Stimulated activated CD4-positive, alpha-beta T cell treated with anti-CD3 and anti-CD28 coated beads, TNF-alpha, amount 100 ng/mL, for 24 hours (primary cell): ENCODE data around the gene LRMDA.

Source experiments
- DNase-seq, 3 experiments: peaks; one replicate each; pipeline ENCODE4 v3.0.0-alpha.2; 2020; ENCODE audit warnings: low read depth in 3 of 3

Gene LRMDA

DNA sequence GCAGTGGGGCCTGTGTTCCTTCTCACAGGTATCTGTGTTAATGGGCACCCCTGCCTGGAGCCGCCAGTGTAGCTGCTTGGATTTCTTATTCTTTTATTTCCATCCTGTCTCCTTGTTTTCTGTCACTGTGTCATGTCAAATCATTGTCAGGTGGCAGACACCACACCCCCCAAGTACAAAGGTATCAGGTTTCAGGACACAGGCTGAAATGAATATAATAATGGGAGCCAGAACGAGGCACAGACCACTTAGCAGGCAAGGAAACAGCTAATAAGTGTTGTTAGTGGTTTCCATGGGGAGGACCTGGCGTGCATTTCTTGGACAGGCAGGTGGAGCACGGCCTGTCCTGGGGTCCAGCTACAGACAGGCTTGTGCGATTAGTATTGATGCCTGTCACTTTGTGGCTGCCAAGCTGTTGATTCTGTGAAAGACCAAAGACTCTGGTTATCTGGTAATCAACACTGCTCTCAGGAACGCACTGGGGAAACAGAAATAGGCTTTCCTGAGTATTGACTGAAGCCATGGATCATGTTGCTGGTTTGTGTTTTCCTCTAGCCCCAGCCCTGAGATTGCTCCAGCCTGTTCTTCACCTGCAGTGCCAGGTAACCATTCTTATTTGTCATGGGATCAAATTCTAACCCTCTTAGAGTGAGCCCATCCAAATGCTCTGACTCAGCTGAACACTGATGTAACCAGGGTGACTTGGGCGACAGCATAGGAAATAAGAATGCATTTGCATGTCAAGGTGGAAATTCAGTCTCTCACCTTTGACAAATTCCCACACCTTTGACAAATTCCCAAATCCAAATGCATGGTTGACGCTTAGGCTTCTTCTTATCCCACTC lies 1002.0 kb downstream of the LRMDA start:
- DNase-seq, result no peak

DNA sequence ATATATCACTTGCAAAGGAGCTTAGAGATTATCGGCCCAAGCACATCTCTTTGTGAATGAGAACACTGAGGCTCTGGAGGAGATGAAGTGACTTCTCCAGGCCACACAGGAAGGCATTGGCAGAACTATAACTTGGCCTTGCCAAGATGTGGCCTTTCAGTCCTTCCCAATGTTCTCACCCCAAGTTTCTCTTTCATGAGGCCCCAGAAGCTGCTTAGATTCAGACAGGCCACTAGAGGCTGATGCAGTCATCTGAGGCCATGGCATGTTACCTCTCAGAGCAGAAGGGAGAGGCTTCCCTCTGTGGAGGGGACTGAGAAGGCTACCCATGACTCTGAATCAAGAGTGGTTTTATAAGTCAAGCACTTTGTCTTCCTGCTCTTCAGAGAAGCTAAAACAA lies 1003.7 kb downstream of the LRMDA start:
- DNase-seq, result no peak

DNA sequence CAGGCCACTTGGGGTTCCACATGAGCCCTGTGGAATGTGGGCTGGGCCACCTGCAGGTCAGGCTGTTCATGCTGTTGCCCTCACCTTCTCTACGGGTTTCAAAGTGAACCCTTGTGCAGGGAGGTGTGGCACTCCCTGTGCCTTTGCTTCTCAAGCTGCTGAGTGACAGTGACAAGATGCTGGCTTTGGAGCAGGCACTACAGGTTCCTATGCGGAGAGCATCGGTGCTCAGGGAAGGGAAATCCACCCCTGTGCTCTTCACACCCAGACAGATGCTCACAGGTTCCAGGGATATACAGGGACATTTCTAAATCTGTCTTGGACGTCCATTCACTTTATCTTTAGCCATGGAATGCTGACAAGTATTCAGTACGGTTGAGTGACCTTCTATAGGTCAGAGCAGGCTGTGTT lies 1005.0 kb downstream of the LRMDA start:
- DNase-seq, result no peak

DNA sequence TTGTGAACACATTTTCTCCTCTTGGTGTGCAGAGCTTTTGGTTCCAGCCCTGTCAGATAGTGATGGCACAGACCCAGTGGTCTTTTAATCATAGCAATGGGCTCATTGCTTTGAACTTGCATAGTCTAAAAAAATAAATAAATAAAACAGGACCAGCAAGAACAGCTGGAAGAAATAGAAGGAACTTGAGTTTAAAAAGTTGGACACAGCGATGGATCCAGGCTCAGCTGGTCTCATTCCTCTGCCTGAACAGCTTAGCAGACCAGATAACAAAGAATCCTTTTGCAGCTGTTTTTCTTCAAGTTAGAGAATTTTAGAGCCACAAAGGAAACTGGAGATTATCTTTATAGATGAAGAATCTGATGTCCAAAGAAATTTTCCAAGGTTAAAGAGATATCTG lies 1005.6 kb downstream of the LRMDA start:
- no peak for DNase-seq

DNA sequence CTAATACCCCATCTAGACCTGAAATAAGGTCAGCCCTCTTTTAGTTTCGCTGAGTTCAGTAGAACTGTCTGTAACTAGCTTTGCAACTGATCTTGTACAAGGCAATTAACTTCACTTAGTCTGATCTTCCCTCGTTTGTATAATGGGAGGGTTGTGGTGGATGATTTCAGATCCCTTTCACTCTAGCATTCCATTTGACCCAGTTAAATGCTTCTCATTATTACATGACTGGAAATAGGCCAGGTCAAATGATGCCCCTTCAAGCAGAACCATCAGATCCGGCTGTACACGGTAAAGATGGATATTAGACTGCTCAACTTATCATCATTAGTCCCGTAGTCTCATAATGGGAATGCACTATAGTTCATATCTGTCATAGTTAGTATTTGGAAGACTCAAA lies 1009.0 kb downstream of the LRMDA start:
- DNase-seq, result no peak

DNA sequence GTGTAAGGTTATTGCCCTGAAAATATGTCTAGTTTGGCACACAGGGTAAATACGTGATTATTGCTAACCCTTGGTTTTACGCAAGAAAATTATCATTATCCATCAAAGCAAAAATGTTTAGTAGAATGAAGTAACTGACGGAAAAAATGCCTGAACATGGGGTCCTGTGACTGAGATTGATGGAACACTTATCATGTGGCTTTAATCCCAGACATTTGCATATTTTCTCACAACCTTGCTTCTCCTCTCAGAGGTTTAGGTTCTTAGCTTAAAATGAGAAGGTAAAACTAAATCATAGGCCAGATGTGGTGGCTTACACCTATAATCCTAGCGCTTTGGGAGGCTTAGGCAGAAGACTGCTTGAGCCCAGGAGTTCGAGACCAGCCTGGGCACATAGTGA lies 1010.7 kb downstream of the LRMDA start:
- no peak for DNase-seq

DNA sequence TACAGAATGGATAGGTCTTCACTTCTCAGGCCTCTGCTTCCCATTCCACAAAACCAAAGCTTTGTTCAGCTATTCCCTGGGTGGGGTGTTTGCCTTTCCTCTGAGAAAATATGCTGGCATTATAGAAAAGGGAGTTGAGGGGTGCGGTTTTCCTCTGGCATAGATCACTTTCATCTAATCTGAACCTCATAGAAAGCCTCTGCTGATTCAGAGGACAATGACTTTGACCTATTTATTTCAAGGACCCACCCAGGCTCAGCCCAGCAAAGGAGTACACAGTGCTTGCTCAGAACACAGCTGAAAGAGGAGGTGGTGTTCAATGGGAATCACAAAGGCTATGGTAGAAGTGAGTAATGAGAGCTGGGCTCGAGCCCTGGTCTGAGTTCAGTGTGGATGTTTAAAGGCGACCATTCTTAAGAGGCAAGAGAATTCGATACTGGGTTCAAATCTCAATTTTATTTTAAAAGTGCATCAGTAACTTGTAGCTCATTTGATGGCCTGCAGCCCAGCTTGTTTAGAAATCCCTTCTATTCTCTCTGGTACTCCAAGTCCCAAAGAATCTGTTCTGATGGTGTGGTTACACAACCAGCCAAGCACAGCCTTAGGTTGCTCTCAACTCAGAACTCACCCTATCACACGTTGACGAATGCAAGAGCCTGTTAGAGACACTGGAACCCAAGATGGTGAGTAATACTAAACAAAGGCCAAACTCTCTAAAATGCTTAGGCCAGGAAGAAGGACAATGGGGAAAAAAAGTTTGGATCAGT lies 1012.8 kb downstream of the LRMDA start:
- no peak for DNase-seq

DNA sequence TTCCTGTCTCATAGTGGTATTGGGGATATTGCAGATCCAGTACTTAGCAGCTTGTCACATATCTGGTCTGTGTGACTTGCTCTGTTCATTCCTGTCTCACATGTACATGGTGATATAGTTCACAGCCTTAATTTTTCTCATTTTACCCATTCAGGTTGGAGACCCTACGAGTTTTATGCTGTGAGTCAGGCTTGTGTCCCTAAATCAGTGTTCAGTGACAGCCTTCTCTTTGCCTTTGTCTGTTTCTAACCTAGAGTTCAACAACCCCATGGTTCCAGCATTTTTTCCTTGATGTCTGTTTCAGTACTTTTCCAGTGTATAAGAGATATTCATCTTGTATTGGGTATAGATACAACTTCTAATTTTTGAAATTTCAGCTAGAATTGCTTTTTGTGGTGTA lies 1016.2 kb downstream of the LRMDA start:
- DNase-seq, result no peak

DNA sequence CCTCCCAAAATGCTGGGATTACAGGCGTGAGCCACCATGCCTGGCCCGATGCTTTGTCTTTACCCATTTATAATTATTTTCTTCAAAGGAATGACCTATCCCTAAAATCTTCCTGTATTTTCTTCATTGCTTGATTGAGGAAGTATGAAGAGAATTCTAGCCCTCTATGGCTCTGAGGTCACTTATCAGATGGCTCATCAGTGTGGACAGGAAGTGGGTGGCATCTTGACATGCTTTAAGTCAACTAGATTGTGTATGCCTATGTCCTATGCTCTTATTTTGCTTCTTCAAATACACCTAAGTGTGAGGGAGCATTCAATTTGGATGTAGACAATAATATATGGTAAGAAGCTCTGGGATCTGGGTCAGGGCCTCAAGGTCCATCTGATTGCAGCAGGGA lies 1020.5 kb downstream of the LRMDA start:
- no peak for DNase-seq

DNA sequence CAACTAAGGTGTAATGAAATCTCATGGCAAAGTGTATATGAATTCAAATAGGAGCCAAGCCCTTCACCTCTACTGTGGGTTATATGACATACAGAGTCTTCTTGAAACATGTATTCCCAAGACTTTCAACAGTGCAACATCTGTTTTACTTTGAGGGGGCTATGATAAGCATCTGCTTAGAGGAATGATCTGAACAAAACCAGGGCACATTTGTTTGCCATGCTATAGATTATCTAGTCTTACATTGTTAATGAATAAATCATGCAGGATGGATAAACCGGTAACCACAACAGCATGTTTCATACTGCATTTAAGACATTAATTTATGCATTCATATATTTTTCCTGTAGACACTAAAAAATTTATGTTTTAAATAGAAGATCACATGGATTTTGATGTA lies 1021.9 kb downstream of the LRMDA start:
- DNase-seq, result no peak

DNA sequence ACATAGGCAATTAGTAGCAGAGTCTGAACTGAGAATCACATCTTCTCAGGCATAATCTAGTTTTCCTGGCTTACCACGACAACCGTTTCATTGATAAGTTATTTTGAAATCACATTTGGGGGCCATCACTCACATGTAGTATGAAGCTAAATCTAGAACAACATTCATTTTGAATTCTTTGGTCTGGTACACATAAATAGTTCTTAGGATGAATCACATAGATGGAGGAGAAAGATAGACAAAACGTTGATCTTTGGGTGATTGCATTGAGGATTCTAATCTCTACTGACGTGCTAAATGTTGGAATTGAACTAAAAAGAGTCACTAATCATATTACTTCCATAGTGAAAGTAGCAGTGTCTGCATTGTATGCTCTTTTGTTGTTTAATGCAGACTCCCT lies 1022.6 kb downstream of the LRMDA start:
- DNase-seq, result no peak

DNA sequence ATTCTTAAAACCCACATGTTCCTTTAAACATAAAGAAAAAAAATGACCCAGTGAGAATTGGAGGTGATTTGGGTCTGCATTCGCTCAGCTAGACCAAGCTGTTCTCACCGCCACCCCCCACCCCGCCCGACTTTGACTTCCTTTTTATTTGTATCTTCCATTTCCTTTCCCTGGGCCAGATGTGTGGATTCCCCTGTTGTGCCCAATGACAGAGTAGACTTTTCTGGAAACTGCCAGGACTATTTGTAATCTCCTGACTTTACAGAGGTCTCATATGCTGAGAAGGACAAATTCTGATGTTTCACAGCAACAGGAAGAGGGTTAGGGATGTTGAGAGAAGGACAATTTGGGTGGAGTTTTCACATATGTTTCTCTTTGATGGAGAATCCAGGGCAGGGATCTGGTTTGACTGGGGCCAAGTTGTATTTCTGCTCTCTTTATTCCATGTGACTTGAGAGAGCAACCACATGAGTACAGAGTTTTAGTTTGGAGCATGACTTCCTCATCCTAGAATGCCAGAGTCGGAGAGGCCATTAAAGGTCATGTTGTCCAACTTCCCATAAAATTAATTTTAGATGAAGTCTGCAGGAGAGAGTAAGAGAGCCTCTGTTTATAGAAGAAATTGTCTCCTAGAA lies 1023.2 kb downstream of the LRMDA start:
- DNase-seq, result no peak

DNA sequence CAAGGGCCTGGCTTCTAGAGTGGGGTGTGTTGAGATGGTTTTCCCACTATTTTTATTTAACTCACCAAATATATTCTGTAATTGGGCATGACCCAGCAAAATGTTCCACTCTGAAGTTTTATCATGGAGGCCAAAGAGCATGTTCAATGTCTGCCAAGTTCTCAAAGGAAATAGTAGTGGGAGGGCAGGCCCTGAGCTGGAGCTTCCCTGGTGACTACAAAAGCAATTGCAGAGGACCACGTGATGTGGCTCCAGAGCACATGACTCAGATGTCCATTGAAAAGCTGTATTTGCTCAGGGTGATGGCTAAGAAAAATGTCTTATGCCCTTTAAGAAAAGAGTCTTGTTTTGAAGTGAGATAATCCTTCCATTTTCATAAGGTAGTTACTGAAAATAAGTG lies 1024.8 kb downstream of the LRMDA start:
- DNase-seq, result no peak

DNA sequence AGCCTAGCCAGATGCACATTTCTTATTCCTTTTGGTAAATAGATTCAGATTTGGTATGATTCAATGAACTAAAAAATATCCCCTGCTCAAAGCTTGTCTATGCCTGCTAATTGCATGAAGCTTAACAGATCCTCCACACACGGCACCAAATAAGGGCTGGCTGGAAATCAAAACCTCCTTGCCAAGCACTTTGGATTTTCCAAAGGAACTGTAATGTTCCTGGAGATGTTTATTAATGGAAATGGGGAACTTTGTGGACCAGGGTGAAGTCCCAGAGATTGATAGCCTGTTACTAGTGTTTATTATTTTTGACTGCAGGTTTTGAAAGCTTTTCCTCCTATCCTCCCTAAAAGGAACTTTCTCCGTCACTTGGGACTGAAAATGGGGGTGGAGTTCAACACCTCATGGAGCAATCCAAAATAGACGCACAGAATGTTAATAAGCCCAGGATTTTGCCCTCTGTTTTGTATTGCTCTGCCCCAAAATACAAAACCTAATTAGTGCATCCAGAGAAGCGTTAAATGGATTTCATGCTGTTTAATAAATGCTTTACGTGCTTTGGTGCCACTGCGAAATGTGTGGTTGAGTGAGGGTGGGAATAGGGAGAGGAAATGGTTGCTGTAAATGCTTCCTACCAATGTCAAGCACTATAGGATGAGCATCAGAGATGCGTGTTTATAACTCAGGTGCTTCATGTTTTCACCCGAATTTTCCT lies 1027.7 kb downstream of the LRMDA start:
- no peak for DNase-seq

DNA sequence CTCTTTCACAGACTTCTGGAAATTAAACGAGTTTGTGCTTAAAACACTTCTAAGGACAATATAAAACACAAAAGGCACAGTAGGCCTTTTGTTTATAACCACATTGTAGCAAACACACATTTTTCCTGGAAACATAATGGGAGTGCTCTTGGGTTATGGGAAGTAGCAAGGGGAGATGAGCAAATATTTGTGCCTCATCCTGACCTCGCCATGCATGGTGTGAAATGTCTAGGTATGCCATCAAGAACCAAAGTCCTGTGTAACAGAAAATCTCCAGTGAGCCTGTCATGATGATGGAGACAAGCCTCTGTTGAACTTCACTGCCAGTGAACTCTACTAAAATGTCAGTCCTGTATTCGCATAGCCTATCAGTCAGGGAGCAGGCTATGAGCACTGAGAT lies 1029.6 kb downstream of the LRMDA start:
- no peak for DNase-seq

DNA sequence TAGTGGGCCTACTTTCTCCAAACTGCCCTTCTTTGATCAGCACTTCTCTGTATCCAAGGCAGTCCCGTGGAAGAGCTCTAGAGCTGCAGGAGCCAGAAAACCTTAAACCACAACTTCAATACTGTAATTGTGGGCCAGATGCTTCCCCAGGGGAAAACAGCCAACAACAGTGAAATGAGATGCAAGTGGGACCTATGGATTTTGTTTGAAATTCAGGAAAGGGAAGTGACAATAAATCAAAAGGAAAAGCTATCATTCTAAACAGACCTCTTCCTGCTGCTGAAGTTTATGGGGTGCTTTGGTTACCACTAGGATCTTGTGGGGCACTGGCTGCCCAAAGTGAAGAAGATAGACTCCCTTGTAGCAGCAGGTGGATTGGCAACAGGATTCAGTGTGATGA lies 1031.7 kb downstream of the LRMDA start:
- no peak for DNase-seq

DNA sequence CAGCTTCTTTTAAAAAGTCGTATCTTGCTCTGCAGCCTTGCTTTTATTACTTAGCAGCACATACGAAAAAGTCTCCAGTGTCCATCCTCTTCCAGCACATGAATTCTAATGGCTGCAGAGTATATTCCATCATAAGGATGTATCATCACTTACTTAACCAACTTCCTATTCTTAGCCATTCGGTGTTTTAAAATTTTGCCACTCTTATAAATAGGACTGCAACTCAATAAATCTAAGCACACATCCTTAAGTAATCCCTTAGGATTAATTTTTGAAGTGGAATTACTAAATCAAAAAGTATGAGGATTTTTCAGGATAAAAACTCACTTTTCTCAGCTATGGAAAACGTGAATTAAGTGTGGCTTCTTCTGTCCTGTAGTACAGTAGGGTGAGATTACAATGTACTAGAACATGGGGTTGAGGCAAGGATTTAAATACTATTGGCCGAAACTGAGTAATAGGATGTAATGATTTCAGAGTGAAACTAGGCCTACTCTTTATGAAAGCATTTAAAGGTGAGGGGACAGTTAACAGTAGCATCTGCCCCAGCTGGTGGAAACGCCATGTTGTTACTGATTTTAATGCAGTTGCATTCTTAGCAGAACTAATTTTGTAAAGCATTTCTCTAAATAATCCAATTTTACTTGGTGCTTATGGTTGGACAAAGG lies 1035.5 kb downstream of the LRMDA start:
- DNase-seq, result no peak

DNA sequence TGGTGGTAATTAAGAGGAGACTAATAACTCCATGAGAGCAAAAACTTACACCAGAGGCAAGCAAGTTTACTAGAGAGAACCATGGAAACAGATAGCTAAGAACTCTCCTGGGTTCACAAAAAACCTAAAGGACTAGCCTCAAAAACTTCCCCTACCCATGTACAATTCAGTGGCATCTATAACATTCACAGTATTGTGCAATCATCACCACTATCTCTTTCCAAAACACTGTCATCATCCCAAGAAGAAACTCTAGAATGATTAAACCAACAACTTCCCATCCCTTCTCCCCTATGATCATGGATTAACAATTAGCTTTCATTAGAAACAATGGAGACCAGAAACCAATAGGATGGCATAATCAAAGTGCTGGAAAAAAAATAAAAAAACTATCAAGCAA lies 1038.3 kb downstream of the LRMDA start:
- DNase-seq, result no peak

DNA sequence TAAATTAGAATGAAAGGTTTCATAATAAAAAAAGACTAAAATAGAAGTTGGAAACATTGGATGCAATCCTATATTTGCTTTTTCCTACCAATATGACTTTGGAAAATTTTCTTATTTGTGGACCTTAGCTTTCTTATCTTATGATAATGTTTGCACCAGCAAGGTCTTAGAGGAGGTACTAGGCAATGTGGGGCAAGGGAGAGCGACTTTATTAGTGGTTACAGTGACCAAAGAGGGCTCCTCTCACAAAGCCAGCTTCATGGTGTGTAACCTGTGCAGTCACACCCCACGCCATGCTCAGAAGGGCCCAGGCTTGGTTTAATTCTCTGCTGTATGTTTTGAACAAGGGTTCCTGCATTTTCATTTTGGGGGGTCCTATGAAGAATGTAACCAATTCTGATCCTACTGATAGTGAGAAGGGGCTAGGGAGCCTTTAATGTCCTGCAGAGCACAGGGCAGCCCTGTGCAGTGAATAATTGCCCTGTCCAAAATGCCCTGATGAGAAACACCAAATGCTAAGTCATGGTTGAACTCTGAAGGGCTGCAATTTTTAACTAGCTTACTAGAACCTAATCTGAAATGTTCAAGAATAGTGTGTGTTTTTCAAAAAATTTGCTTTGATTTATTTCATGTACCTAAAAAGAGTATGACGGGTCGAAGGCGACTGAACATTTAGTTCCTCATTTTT lies 1047.8 kb downstream of the LRMDA start:
- no peak for DNase-seq

DNA sequence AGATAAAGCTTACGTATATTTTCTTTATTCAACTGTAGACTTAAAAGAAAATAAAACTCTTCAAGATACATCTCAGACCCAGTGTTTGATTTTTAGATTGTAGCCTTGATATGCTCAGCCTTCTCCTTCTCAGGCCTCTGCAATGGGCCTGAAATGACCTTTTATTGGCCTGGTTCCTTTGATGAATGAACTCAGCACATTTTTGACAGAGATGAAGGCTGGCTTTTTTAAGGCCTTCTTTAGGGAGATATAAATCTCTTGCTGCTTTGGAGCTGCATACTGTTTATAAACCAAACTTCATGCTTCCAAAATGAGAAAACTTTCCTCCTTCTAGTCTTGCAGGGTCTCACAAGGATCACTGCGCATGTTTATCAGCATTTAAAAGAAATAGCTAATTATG lies 1049.8 kb downstream of the LRMDA start:
- no peak for DNase-seq

DNA sequence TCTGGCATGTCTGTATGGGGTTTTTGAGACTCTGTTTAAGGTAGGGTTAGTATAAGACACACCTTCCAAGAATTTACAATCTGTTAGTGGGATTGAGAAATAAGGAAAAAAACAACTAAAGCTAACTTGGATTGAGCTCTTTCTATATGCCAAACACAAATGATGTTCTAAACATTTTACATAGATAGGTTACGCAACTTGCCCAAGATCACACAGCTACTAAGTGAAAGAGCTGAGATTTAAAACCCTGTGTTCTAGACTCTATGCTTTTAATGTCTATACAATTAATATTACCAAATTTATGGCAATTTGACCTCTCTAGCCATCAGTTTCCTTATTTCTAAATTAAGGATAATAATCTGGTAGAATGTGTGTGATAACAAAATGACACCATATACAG lies 1056.2 kb downstream of the LRMDA start:
- no peak for DNase-seq
